Measurements from ENCODE around the gene CLIC1.

- TF ChIP-seq EZH2 (IDR thresholded peaks at IDR 0.05) (no peak), CTCF (IDR thresholded peaks at IDR 0.05) (no peak)
These were observed 41.3 kb upstream of the CLIC1 start for GRCh38 chr6:31777667-31778050.

Data from neural progenitor cell (in vitro differentiated cells).